Measurements from ENCODE around the gene TMEM116. TPM values are rescaled to one million over a fixed set of nuclear protein-coding genes. Genes with fewer than 3 reads are reported as not detected.

TMEM116 gene
- total RNA-seq, 1 donor, result 10.5 TPM

GRCh38 chr12:111905502-111905901 lies 107.5 kb downstream of the TMEM116 start:
- DNase-seq (ENCODE audit: insufficient read length, low spot score, missing footprints), result no peak
- peaks cover 6% of the 10 kb centered on the region for H3K36me3 ChIP-seq (ENCODE audit: insufficient read depth, low read length)
- H3K27ac ChIP-seq (ENCODE audit: low read depth, low read length), result no peak overlapping the region
- no peaks in the 10 kb centered on the region for H4K20me1 ChIP-seq (ENCODE audit: insufficient read depth, low read length)
- H3K27me3 ChIP-seq (ENCODE audit: insufficient read depth, low read length), result no peaks in the 10 kb centered on the region
- H3K4me2 ChIP-seq (ENCODE audit: insufficient read depth, low read length), result no peak overlapping the region
- no peak overlapping the region for H3K4me3 ChIP-seq (ENCODE audit: insufficient read depth, low read length)
- no peak overlapping the region for H2AFZ ChIP-seq (ENCODE audit: low read length)
- no peaks in the 10 kb centered on the region for H3K79me2 ChIP-seq (ENCODE audit: insufficient read depth, low read length)
- H3K4me1 ChIP-seq (ENCODE audit: insufficient read depth, low read length), result no peaks in the 10 kb centered on the region
- no peaks in the 10 kb centered on the region for H3K9me3 ChIP-seq (ENCODE audit: low read depth, low read length)
- TF ChIP-seq, protein P1, sequence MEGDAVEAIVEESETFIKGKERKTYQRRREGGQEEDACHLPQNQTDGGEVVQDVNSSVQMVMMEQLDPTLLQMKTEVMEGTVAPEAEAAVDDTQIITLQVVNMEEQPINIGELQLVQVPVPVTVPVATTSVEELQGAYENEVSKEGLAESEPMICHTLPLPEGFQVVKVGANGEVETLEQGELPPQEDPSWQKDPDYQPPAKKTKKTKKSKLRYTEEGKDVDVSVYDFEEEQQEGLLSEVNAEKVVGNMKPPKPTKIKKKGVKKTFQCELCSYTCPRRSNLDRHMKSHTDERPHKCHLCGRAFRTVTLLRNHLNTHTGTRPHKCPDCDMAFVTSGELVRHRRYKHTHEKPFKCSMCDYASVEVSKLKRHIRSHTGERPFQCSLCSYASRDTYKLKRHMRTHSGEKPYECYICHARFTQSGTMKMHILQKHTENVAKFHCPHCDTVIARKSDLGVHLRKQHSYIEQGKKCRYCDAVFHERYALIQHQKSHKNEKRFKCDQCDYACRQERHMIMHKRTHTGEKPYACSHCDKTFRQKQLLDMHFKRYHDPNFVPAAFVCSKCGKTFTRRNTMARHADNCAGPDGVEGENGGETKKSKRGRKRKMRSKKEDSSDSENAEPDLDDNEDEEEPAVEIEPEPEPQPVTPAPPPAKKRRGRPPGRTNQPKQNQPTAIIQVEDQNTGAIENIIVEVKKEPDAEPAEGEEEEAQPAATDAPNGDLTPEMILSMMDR (IDR thresholded peaks at IDR 0.05; ENCODE audit: extremely low read depth, low read depth, low read length), result no peak

DNA sequence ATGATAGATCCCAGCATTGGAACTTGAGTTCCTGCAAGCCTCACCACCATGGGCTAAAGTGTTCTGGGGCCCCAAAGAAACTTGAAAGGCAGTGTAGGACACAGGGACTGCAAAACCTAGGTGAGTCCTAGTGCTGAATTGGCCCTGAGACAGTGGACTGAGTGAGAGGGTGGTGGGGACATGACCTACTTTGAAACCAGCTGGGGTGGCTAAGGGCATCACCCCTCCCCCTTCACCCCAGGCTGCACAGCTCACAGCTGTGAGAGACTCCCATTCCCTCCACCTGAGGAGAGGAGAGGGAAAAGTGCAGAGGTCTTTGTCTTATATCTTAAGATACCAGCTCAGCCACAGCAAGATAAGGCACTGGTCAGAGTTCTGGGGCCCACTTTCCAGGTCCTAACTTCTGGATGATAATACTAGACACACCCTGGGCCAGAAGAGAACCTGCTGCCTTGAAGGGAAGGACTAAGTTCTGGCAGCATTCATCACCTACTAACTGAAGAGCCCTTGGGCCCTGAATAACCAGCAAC lies 108.5 kb downstream of the TMEM116 start:
- H2AFZ ChIP-seq (ENCODE audit: low read length), result no peak overlapping the region

GRCh38 chr12:111901182-111901581 lies 111.8 kb downstream of the TMEM116 start:
- no peak for DNase-seq (ENCODE audit: insufficient read length, low spot score, missing footprints)
- Histone ChIP-seq H2AFZ (ENCODE audit: low read length) (no peak overlapping the region), H3K4me2 (ENCODE audit: insufficient read depth, low read length) (no peak overlapping the region), H3K36me3 (ENCODE audit: insufficient read depth, low read length) (peaks cover 10% of the 10 kb centered on the region), H3K4me1 (ENCODE audit: insufficient read depth, low read length) (no peaks in the 10 kb centered on the region), H3K79me2 (ENCODE audit: insufficient read depth, low read length) (no peaks in the 10 kb centered on the region), H3K4me3 (ENCODE audit: insufficient read depth, low read length) (no peak overlapping the region), H3K27me3 (ENCODE audit: insufficient read depth, low read length) (no peaks in the 10 kb centered on the region), H3K9me3 (ENCODE audit: low read depth, low read length) (no peaks in the 10 kb centered on the region), H4K20me1 (ENCODE audit: insufficient read depth, low read length) (no peaks in the 10 kb centered on the region), H3K27ac (ENCODE audit: low read depth, low read length) (no peak overlapping the region)
- TF ChIP-seq, protein P1 (IDR thresholded peaks at IDR 0.05; ENCODE audit: extremely low read depth, low read depth, low read length), result no peak

More for the DNA sequence above, 108.5 kb downstream of the TMEM116 start:
- TF ChIP-seq, protein P1 (IDR thresholded peaks at IDR 0.05; ENCODE audit: extremely low read depth, low read depth, low read length), result no peak
- H3K4me1 ChIP-seq (ENCODE audit: insufficient read depth, low read length), result no peaks in the 10 kb centered on the region
- no peaks in the 10 kb centered on the region for H3K79me2 ChIP-seq (ENCODE audit: insufficient read depth, low read length)
- H3K27me3 ChIP-seq (ENCODE audit: insufficient read depth, low read length), result no peaks in the 10 kb centered on the region
- H3K4me3 ChIP-seq (ENCODE audit: insufficient read depth, low read length), result no peak overlapping the region
- H3K4me2 ChIP-seq (ENCODE audit: insufficient read depth, low read length), result no peak overlapping the region
- DNase-seq (ENCODE audit: insufficient read length, low spot score, missing footprints), result no peak
- H3K36me3 ChIP-seq (ENCODE audit: insufficient read depth, low read length), result peaks cover 6% of the 10 kb centered on the region
- H3K27ac ChIP-seq (ENCODE audit: low read depth, low read length), result no peak overlapping the region
- H4K20me1 ChIP-seq (ENCODE audit: insufficient read depth, low read length), result no peaks in the 10 kb centered on the region
- no peaks in the 10 kb centered on the region for H3K9me3 ChIP-seq (ENCODE audit: low read depth, low read length)

DNA sequence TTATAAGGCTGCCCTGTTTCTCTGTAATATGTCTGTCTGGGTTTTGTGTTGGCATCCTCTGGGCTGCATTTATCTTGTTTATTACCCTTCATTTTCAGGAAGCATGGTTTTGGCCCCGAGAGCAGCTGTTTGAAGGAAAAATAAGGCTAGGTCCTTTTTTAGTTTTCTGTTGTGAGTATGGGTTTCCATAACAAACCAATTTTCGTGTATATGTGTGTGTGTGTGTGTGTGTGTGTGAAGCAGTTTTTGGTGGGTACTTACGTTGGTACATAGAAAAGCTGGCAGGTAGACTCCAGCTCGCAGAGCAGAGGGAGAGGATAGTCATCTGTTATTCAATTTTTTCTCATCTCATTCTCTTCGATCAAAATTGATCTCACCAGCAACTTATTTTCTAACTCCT lies 118.4 kb downstream of the TMEM116 start:
- Histone ChIP-seq H2AFZ (ENCODE audit: low read length) (no peak overlapping the region), H3K4me1 (ENCODE audit: insufficient read depth, low read length) (no peaks in the 10 kb centered on the region), H3K36me3 (ENCODE audit: insufficient read depth, low read length) (peaks cover 44% of the 10 kb centered on the region), H3K4me2 (ENCODE audit: insufficient read depth, low read length) (no peak overlapping the region), H3K27me3 (ENCODE audit: insufficient read depth, low read length) (no peaks in the 10 kb centered on the region), H3K9me3 (ENCODE audit: low read depth, low read length) (no peaks in the 10 kb centered on the region), H3K27ac (ENCODE audit: low read depth, low read length) (no peak overlapping the region), H3K4me3 (ENCODE audit: insufficient read depth, low read length) (no peak overlapping the region), H4K20me1 (ENCODE audit: insufficient read depth, low read length) (no peaks in the 10 kb centered on the region), H3K79me2 (ENCODE audit: insufficient read depth, low read length) (no peaks in the 10 kb centered on the region)
- no peak for DNase-seq (ENCODE audit: insufficient read length, low spot score, missing footprints)
- TF ChIP-seq, protein P1 (IDR thresholded peaks at IDR 0.05; ENCODE audit: extremely low read depth, low read depth, low read length), result no peak

Measured in osteoblast (primary cell).